Measurements from ENCODE around the gene SPPL2B.

- TF ChIP-seq, protein P1, sequence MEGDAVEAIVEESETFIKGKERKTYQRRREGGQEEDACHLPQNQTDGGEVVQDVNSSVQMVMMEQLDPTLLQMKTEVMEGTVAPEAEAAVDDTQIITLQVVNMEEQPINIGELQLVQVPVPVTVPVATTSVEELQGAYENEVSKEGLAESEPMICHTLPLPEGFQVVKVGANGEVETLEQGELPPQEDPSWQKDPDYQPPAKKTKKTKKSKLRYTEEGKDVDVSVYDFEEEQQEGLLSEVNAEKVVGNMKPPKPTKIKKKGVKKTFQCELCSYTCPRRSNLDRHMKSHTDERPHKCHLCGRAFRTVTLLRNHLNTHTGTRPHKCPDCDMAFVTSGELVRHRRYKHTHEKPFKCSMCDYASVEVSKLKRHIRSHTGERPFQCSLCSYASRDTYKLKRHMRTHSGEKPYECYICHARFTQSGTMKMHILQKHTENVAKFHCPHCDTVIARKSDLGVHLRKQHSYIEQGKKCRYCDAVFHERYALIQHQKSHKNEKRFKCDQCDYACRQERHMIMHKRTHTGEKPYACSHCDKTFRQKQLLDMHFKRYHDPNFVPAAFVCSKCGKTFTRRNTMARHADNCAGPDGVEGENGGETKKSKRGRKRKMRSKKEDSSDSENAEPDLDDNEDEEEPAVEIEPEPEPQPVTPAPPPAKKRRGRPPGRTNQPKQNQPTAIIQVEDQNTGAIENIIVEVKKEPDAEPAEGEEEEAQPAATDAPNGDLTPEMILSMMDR (IDR thresholded peaks at IDR 0.05): no peak
- TF ChIP-seq EP300 (IDR thresholded peaks at IDR 0.05) (no peak), POLR2AphosphoS5 (IDR thresholded peaks at IDR 0.05) (no peak), POLR2A (IDR thresholded peaks at IDR 0.05) (no peak)
These were observed 70.3 kb downstream of the SPPL2B start for GRCh38 chr19:2398735-2399305.
